IMR-90 (cell line): ENCODE results near the gene RETN.
A peak's percentile ranks its signal among the peaks of the same experiment; 100 is the strongest.

Experiments
- CHD1 ChIP-seq: IDR thresholded peaks from 2 replicates; pipeline ENCODE4 v1.6.1; 2012; ENCODE audit warnings: low read depth, low read length, improper control_type of control experiment
- MAFK ChIP-seq: IDR thresholded peaks from 2 replicates; pipeline ENCODE4 v1.6.1; 2012; ENCODE audit warnings: low read depth, low read length, improper control_type of control experiment
- MAZ ChIP-seq: IDR thresholded peaks from 2 replicates; pipeline ENCODE4 v1.6.1; 2012; ENCODE audit warnings: low read depth, mild to moderate bottlenecking, low read length, improper control_type of control experiment, moderate library complexity, borderline replicate concordance
- POLR2A ChIP-seq: IDR thresholded peaks from 2 replicates; pipeline ENCODE4 v1.6.1; 2012; ENCODE audit warnings: mild to moderate bottlenecking, low read depth, low read length
- SMC3 ChIP-seq: fragments of 150-350 bp; IDR thresholded peaks from 2 replicates; pipeline ENCODE4 v1.6.1; 2016; ENCODE audit warnings: low read depth, mild to moderate bottlenecking, antibody characterized with exemption, low read length, moderate library complexity
- TF ChIP-seq, protein P1 (sequence below): conservative IDR thresholded peaks from 2 replicates; pipeline ENCODE4 v1.5.1; 2012; ENCODE audit warnings: mild to moderate bottlenecking, low read depth, low read length, improper control_type of control experiment

DNA sequence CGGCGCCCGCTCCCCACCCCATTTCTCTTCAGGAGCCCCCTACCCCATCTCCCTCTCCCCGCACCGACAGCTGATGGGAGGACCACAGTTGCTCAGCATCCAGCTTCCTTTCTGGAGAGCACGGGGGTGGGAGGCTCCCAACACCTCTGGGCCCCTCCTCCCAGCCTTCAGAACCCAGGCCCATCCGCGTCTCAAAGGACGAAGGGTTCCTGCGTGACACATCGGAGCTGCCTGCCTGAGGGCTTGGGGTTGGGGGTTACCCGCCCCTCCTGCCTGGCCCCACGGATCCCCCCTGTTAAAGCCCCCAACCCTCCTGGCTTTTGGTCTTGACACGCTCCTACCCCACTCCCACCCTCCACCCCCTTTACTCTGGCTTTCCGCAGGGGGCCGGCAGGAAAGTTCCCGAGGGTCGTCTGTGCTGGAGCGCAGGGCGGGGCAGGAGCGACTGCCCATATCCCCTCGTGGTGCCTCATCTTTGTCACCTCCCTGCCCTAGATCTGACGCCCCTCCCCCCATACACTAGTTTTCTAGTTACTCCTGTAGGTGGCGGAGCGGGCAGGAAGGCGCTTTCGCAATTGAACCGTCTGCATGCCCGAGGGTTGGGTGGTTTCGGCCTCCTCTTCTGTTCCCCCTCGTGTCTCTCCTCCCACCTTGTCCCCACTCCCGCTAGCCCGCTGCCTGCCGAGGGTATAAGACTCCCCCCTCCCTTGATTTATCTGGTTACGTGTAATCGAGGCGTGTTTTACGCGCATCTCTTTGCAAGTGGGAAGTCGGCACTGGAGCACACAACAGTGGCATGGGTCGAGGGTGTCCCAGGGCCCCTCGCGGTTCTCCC, 12.7 kb downstream of the RETN start:
- TF ChIP-seq POLR2A (no peak), MAZ (peak; percentile 51; the same call in 1 of the 2 replicates), MAFK (no peak), SMC3 (peak; percentile 44; the same call in 1 of the 2 replicates), CHD1 (no peak)
- TF ChIP-seq, protein P1, sequence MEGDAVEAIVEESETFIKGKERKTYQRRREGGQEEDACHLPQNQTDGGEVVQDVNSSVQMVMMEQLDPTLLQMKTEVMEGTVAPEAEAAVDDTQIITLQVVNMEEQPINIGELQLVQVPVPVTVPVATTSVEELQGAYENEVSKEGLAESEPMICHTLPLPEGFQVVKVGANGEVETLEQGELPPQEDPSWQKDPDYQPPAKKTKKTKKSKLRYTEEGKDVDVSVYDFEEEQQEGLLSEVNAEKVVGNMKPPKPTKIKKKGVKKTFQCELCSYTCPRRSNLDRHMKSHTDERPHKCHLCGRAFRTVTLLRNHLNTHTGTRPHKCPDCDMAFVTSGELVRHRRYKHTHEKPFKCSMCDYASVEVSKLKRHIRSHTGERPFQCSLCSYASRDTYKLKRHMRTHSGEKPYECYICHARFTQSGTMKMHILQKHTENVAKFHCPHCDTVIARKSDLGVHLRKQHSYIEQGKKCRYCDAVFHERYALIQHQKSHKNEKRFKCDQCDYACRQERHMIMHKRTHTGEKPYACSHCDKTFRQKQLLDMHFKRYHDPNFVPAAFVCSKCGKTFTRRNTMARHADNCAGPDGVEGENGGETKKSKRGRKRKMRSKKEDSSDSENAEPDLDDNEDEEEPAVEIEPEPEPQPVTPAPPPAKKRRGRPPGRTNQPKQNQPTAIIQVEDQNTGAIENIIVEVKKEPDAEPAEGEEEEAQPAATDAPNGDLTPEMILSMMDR, result peak; percentile 65
